HG03064 (cell line): ENCODE results near the gene CCSER1.
"Not testable (repeated sequence)": the region's sequence is repeated elsewhere in the genome, so short reads cannot be mapped to it uniquely, and the experiment has no call there.

Experiments used
- ATAC-seq: cut with Tn5 transposase; IDR thresholded peaks from one replicate; pipeline ENCODE4 v1.9.1; 2021; ENCODE audit warnings: low read depth; ENCODE audit not compliant: unreplicated experiment

Gene CCSER1

DNA sequence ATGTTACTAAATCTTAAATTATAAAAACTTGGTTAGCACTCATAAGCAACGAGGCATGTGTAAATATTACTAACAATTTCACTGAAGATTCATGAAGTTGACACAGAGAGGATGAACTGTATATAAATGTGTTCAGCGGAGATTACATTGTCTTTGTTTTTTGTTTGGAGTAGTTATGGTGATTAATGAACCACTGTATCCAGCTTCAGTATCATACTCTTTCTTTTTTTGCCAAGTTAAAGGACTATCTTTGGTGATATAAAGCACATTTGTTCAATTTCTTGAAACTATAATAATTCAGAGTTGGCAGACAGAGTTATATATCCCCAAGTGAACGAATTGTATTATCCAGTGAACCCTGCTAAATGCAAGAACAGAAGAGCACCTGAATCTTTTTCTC is 497.6 kb downstream of the CCSER1 start:
- ATAC-seq = no peak

DNA sequence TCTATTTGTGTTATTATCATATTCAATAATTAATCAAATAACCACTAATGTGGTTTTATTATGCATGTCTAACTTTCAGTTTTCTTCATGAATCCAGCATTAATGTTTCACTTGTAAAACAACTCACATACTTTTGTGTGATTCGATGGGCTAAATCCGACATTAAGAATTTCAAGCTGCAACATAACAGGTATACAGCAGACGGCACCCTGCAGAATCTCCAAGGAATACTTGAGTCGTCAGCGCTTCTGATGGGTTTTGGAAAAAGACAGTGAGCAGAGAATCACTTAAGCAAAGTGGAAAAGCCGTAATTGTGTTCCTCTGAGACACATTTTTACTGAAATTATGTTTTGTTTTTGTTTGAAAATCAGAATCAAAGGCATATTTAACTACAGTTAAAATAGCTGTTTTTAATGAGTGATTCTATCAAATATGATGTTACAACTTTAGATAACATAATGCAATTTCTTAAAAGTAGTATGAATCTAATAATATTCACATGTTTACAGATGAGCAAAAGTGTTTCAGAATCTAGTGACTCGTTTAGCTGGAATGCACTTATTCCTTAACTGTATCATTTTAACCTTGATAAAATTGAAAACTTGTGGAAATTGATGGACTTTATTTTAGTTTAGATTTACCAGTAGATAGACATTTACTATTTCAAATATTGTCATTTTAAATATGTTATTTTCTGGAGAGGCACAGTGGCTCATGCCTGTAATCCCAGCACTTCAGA is 514.8 kb downstream of the CCSER1 start:
- no peak for ATAC-seq

- ATAC-seq = no peak
Measured at GRCh38 chr4:90643156-90643555, 516.0 kb downstream of the CCSER1 start.

GRCh38 chr4:90648311-90648710 is 521.1 kb downstream of the CCSER1 start:
- no peak for ATAC-seq

- no peak for ATAC-seq
Measured at GRCh38 chr4:90648791-90649190, 521.6 kb downstream of the CCSER1 start.

DNA sequence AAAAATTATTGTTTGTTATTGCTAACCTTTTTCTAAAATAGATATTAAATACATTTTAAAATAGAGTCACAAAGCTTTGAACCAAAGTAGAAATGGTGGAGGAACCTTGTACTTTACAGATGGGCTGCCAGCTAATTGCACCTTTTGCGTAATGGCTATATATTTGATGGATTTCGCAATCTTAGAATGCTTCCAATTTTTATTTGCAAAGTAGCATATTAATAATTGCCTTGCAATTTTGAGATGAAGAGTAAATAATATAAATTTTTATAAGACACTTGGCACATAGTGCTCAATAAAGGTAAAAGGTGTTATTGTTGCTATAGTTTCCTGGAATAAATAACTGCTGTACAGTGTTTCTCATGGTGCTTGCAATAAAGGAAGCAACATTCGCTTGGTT is 533.5 kb downstream of the CCSER1 start:
- ATAC-seq = no peak

GRCh38 chr4:90670183-90670582 is 543.0 kb downstream of the CCSER1 start:
- ATAC-seq = no peak

DNA sequence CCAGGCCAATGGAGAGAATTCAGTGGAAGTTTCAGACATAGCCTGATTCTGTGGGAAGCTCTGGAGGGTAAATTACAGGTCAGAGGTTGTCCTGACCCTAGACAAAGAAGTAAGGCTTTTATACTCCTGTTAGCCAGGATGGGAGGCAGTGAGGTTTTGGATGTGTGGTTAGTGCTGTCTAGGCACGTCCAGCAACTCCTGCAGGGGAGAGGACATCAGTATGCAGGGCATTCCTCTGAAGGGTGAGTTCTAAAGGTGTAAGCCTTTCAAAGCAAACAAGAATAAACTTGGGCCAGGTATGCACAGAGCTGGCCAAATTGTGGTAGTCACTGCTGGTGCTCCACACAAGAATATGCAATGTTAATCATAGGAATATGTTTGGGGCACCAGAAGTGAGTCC is 562.5 kb downstream of the CCSER1 start:
- ATAC-seq = no peak

DNA sequence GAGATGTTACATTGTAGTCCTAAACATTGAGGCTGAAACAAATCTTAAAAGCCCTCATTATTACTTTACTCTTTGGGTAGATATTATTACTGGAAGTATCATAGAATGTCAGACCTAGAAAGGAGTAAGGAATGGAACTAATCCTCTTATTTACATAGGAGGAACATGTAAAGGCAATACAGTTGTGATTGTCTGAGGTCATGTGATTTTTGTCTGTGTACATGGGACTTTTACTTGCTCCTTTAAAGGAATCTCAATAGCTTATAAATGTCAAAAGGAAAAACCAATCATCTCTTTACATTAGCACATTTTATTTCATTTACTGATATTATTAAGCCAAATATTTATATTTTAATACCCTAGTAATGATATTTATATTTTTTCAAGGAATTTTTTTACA is 568.2 kb downstream of the CCSER1 start:
- ATAC-seq = no peak

- ATAC-seq = not testable (repeated sequence)
Measured at GRCh38 chr4:90705501-90705900, 578.3 kb downstream of the CCSER1 start.

- no peak for ATAC-seq
Measured at GRCh38 chr4:90715242-90715641, 588.0 kb downstream of the CCSER1 start.

GRCh38 chr4:90718931-90719330 is 591.7 kb downstream of the CCSER1 start:
- no peak for ATAC-seq

- no peak for ATAC-seq
Measured at GRCh38 chr4:90727938-90728337, 600.7 kb downstream of the CCSER1 start.

- ATAC-seq = no peak
Measured at GRCh38 chr4:90730752-90731151, 603.6 kb downstream of the CCSER1 start.

GRCh38 chr4:90733211-90733610 is 606.0 kb downstream of the CCSER1 start:
- ATAC-seq = no peak

DNA sequence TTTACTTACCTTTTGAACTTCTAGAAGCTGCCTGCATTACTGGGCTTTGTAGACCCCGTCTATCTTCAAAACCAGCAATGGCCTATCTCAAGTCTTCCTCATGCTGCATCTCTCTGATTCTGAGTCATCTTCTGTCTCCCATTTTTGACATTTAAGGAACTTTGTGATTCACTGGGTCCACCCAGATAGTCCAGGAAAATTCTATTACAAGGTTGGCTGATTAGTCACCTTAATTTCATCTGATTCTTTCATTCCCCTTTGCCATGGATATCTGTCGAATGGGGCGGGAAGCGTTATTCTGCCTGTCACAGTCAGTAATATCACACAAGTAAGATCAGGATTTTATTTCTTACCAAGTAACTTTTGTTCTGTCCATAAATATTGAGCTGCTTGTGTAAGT is 618.0 kb downstream of the CCSER1 start:
- no peak for ATAC-seq

DNA sequence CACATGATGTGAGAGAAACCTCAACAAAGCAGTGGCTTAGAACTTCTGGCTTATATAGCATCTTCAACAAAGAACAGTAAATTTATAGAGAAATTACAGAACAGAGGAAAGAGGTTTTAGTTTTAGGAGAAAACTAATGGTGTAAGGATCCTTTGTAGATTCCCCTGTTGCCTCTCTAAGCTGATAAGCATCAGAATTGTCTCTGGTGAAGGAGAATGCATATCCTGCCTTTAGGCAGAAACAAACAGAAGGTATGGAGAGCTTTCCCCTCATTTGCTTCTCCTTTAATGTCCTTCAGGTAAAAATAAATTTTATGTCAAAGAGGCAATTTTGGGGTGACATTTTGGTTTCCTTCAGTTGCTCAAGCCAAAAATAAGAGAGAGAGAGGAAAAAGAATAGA is 625.9 kb downstream of the CCSER1 start:
- ATAC-seq = no peak

DNA sequence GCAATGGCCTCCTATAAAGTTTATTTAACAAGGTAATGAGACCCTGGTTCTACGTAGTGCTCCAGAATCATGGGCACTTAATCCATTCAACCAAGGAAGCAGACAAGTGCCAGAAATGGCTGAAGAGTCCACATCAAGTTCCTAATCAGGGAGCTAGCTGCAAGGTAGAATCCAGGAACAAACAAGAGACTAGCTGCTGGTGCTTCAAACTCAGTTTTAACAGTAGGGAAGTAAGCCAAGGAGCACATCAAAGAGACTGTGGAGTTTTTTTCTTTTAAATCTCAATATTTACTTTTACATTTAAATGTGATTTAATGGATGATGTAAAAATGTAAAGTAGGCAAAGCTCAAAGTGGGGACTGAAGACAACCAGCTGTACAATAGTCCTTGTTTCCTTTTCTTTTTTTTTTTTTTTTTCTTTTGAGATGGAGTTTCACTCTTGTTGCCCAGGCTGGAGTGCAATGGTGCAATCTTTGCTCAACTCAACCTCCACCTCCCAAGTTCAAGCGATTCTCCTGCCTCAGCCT is 630.4 kb downstream of the CCSER1 start:
- ATAC-seq = no peak

- no peak for ATAC-seq
Measured at GRCh38 chr4:90760059-90760458, 632.9 kb downstream of the CCSER1 start.

GRCh38 chr4:90766837-90767236 is 639.6 kb downstream of the CCSER1 start:
- no peak for ATAC-seq

DNA sequence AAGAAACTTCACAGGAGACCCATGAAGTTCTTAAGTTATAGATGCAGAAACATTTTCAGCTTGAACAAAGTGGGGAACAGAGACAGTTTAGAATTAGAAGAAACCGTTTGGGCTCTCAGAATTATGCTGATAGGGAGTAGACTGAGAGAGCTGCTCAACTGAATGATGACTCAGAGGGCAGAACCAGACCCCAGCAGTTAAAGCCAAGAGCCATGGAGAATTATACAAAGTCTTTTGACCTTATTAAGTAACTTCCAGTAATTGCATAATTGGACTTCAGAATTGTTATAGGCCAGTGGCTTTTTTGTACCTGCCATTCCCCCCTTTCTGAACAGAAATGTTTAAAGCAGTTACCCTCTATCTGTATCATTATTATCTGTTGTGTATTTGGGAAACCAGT is 642.1 kb downstream of the CCSER1 start:
- ATAC-seq = no peak

DNA sequence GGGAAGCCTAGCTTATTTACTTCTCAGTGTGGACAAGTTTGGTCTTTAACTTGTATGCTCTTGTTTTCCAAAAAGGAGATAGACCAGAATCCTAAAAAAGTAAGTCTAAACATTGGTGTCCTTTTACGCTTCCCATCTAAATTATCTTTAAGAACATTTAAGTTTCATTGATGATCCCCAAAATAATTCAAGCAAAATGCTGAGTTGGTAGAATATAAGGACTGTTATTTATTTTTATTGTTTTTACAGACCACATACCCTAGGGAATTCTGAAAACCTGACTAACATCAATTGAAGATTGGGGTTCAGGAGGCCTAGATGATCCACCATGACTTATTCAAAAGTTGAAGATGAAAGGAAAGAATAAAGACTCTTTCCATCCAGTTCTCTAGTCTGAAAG is 653.0 kb downstream of the CCSER1 start:
- ATAC-seq = no peak

DNA sequence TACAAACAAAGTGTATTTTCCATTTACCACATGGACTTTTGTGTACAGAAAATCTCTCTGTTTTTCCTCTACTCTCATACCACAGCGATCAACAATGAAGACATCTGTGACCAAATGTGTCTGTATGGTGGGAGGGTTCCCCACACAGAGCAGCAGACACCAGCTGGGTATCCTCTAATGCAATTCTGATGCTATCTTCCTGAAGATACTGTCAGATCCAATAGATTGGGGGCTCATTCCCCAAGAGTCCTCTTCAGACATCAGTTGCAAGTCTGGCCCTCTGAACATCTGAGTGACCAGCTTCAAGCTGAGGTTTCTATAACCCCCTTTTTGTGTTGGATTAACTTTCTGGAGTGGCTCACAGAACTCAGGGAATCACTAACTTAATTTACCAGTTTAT is 659.4 kb downstream of the CCSER1 start:
- ATAC-seq = no peak
